Measurements from ENCODE around the gene HLF. TPM values are rescaled to one million over a fixed set of nuclear protein-coding genes. Genes with fewer than 3 reads are reported as not detected.

Gene HLF
- total and polyA plus RNA-seq, 8 donors, result 1.6 to 42.4 (median 9.6) TPM

- Histone ChIP-seq H3K27me3 (no peaks in the 10 kb centered on the region), H3K9me3 (no peaks in the 10 kb centered on the region), H3K27ac (no peak overlapping the region), H3K4me1 (no peaks in the 10 kb centered on the region), H3K4me3 (no peak overlapping the region), H3K36me3 (no peaks in the 10 kb centered on the region)
- 53 to 72% (median 67%) methylated on average over 6 of the region's 6 CpGs for WGBS, 5 donors
- intact Hi-C loops (cut with DNase I; ENCODE audit: low total_unique reads), result no loop called here
- no peak for DNase-seq
- TF ChIP-seq POLR2A (IDR thresholded peaks at IDR 0.05), result no peak
- TF ChIP-seq POLR2AphosphoS5 (IDR thresholded peaks at IDR 0.05), result no peak
- no peak for TF ChIP-seq CTCF (IDR thresholded peaks at IDR 0.05)
Observed at GRCh38 chr17:55254375-55254774, 10.4 kb upstream of the HLF start.

GRCh38 chr17:55258578-55259135 is 6.1 kb upstream of the HLF start:
- intact Hi-C loops (cut with DNase I; ENCODE audit: low total_unique reads), result no loop called here
- Histone ChIP-seq H3K4me1 (peaks cover 2 to 6% (median 4%) of the 10 kb centered on the region in 4 donors), H3K27me3 (peaks cover 0 to 14% (median 12%) of the 10 kb centered on the region in 3 donors), H3K4me3 (no peak overlapping the region), H3K36me3 (no peaks in the 10 kb centered on the region), H3K9me3 (no peaks in the 10 kb centered on the region), H3K27ac (no peak overlapping the region)
- 73 to 86% (median 75%) methylated on average over 3 of the region's 3 CpGs for WGBS, 5 donors
- DNase-seq, result no peak
- TF ChIP-seq POLR2A (IDR thresholded peaks at IDR 0.05) (no peak), CTCF (IDR thresholded peaks at IDR 0.05) (no peak), EP300 (IDR thresholded peaks at IDR 0.05) (no peak), POLR2AphosphoS5 (IDR thresholded peaks at IDR 0.05) (no peak)

- intact Hi-C loops (cut with DNase I; ENCODE audit: low total_unique reads), result no loop called here
- TF ChIP-seq POLR2AphosphoS5 (IDR thresholded peaks at IDR 0.05) (no peak), CTCF (IDR thresholded peaks at IDR 0.05) (no peak), POLR2A (IDR thresholded peaks at IDR 0.05) (no peak)
- DNase-seq, result no peak
- peaks cover 12 to 16% (median 13%) of the 10 kb centered on the region in 4 donors for H3K4me1 ChIP-seq
- H3K4me3 ChIP-seq, result no peak overlapping the region
- 31 to 45% (median 38%) methylated on average over 4 of the region's 4 CpGs for WGBS, 5 donors
- H3K27ac ChIP-seq, result no peak overlapping the region
- H3K9me3 ChIP-seq, result no peaks in the 10 kb centered on the region
- no peaks in the 10 kb centered on the region for H3K36me3 ChIP-seq
- H3K27me3 ChIP-seq, result peaks cover 0 to 23% (median 20%) of the 10 kb centered on the region in 3 donors
Observed at GRCh38 chr17:55259684-55260111, 5.1 kb upstream of the HLF start.

GRCh38 chr17:55261311-55261710 is 3.4 kb upstream of the HLF start:
- no peak overlapping the region for H3K4me3 ChIP-seq
- H3K27me3 ChIP-seq, result peaks cover 0 to 39% (median 24%) of the 10 kb centered on the region in 3 donors
- 93 to 99% (median 97%) methylated on average over 2 of the region's 2 CpGs for WGBS, 5 donors
- no peak overlapping the region for H3K27ac ChIP-seq
- no peaks in the 10 kb centered on the region for H3K9me3 ChIP-seq
- H3K36me3 ChIP-seq, result no peaks in the 10 kb centered on the region
- intact Hi-C loops (cut with DNase I; ENCODE audit: low total_unique reads), result no loop called here
- no peak for DNase-seq
- TF ChIP-seq POLR2A (IDR thresholded peaks at IDR 0.05) (no peak), CTCF (IDR thresholded peaks at IDR 0.05) (no peak), EP300 (IDR thresholded peaks at IDR 0.05) (no peak), POLR2AphosphoS5 (IDR thresholded peaks at IDR 0.05) (no peak)
- peaks cover 13 to 30% (median 27%) of the 10 kb centered on the region in 4 donors for H3K4me1 ChIP-seq

Data from stomach (tissue), 9 donors.